T-cell (primary cell): ENCODE data around the gene GRIK4. TPM values are rescaled to one million over a fixed set of nuclear protein-coding genes. Genes with fewer than 3 reads are reported as not detected.
A peak's percentile ranks its signal among the peaks of the same experiment; 100 is the strongest.

Experiments used
- ATAC-seq, 4 experiments: fragments of 200-7000 bp in 3 of 4; fragments of 150-1000 bp in 1 of 4; cut with Tn5 transposase; replicated peaks in 1 of 4; 1 replicate in 3 of 4; 2 replicates in 1 of 4; pipeline ENCODE4 v1.10.0; 2021; ENCODE audit warnings: moderate library complexity in 3 of 4, mild to moderate bottlenecking in 2 of 4, moderate number of reproducible peaks in 1 of 4
- CTCF ChIA-PET, 2 donors: fragments of 300-600 bp; sonication (Branson Sonifier 250); formaldehyde crosslinking; loops; one replicate each; lab custom pipeline; 2022; ENCODE audit warnings: antibody characterized with exemption in 2 of 2; lab: Charles Lee
- POLR2A ChIA-PET, 2 donors: fragments of 300-600 bp; sonication (Branson Sonifier 250); formaldehyde crosslinking; loops; one replicate each; lab custom pipeline; 2022; ENCODE audit warnings: antibody characterized with exemption in 2 of 2; lab: Charles Lee
- DNase-seq, 35 experiments: peaks; one replicate each; pipeline versions ENCODE4 v3.0.0 to v3.0.0-alpha.2; 2013 to 2023
- H3K27ac ChIP-seq: one replicate; pipeline ENCODE4 v1.5.1; 2013; ENCODE audit warnings: low read length
- H3K27me3 ChIP-seq, 2 experiments: replicated peaks in 1 of 2; 1 replicate in 1 of 2; 2 replicates in 1 of 2; pipeline versions ENCODE4 v1.6.1 to v1.7.0; 2013; ENCODE audit warnings: low read length in 1 of 2, mixed read lengths in 1 of 2; ENCODE audit not compliant: control insufficient read depth in 2 of 2, insufficient read depth in 2 of 2; ENCODE audit errors: extremely low read depth in 1 of 2
- H3K36me3 ChIP-seq, 2 donors: 1 replicate in 1 of 2; 2 replicates in 1 of 2; pipeline versions ENCODE4 v1.6.1 to v1.7.0; 2013; ENCODE audit warnings: low read length in 1 of 2; ENCODE audit not compliant: control insufficient read depth in 2 of 2, insufficient read depth in 1 of 2; ENCODE audit errors: extremely low read depth in 1 of 2
- H3K4me1 ChIP-seq, 2 experiments: 1 replicate in 1 of 2; 2 replicates in 1 of 2; pipeline versions ENCODE4 v1.6.1 to v1.7.0; 2013; ENCODE audit warnings: low read length in 2 of 2, mixed read lengths in 1 of 2; ENCODE audit not compliant: insufficient read depth in 2 of 2, control insufficient read depth in 1 of 2; ENCODE audit errors: extremely low read depth in 1 of 2
- H3K4me3 ChIP-seq, 2 donors: 1 replicate in 1 of 2; 2 replicates in 1 of 2; pipeline versions ENCODE4 v1.5.1 to v1.7.0; 2013; ENCODE audit warnings: mild to moderate bottlenecking in 2 of 2, low read length in 1 of 2, moderate library complexity in 1 of 2; ENCODE audit not compliant: control insufficient read depth in 1 of 2; ENCODE audit errors: extremely low read depth in 1 of 2
- H3K9me3 ChIP-seq: 2 replicates; pipeline ENCODE4 v1.7.0; 2013
- H3K27ac Mint-ChIP-seq, 2 donors: one replicate each; pipeline ENCODE4 v1.8.0; 2020 to 2021; ENCODE audit warnings: mild to moderate bottlenecking in 2 of 2, mixed read lengths in 2 of 2
- H3K27me3 Mint-ChIP-seq, 2 donors: one replicate each; pipeline ENCODE4 v1.8.0; 2021 to 2022; ENCODE audit warnings: mixed read lengths in 2 of 2
- H3K36me3 Mint-ChIP-seq: one replicate; pipeline ENCODE4 v1.8.0; 2021; ENCODE audit warnings: mixed read lengths
- H3K4me1 Mint-ChIP-seq, 3 donors: one replicate each; pipeline ENCODE4 v1.8.0; 2020 to 2022; ENCODE audit warnings: mixed read lengths in 3 of 3, mild to moderate bottlenecking in 1 of 3
- H3K4me3 Mint-ChIP-seq, 3 donors: one replicate each; pipeline ENCODE4 v1.8.0; 2020 to 2022; ENCODE audit warnings: mild to moderate bottlenecking in 3 of 3, mixed read lengths in 3 of 3, moderate library complexity in 3 of 3
- H3K9me3 Mint-ChIP-seq, 3 donors: one replicate each; pipeline ENCODE4 v1.8.0; 2020 to 2022; ENCODE audit warnings: mixed read lengths in 3 of 3
- WGBS: methylation state at CpG from one replicate; pipeline ENCODE4 v1.1.5; 2013; ENCODE audit warnings: missing lambda C conversion rate; ENCODE audit not compliant: insufficient coverage; 5-methylcytosine and 5-hydroxymethylcytosine counted together
- total RNA-seq, 35 experiments: library from RNA in 6 of 35; stranded (reverse) in 6 of 35; fragments of 120-200 nt in 1 of 35; gene quantifications; one replicate each; pipeline versions ENCODE4 v1.2.1 to v1.2.4 and lab custom pipeline; 2013 to 2026

The GRIK4 gene
- total RNA-seq, 5 donors from 2014 or later (not counting 1 experiment from before 2014, with no cell fraction given) = 0.09 TPM; not detected in 4

DNA sequence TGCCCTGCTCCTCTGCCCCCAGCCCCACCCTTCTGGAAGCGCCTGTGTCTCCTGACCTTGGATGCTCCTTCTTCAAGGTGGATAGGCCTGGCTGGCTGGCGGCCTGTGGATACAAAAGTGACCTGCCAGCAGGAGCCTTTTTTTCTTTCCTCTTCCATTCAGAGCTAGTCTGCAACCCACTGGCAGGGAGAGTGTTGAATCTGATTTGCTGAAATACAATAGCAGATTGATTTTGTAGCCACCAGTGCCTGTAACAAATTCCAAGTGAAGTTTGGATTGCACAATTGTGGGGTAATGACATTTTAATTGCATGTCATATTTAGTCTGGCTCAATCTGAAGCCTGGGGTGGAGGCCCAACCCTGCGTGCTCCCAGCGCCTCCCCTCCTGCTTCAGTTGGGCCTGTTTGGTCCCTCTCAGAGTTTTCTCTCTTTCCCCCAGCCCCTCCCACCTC is 97.2 kb downstream of the GRIK4 start:
- H3K4me1 ChIP-seq = no peaks in the 10 kb centered on the region
- Mint-ChIP-seq H3K27me3 (peaks cover 11 to 13% of the 10 kb centered on the region in 2 donors), H3K4me3 (no peak overlapping the region), H3K36me3 (no peaks in the 10 kb centered on the region), H3K9me3 (no peaks in the 10 kb centered on the region), H3K27ac (no peak overlapping the region), H3K4me1 (peaks cover 0 to 2% (median 0%) of the 10 kb centered on the region in 3 donors)
- no peaks in the 10 kb centered on the region for H3K9me3 ChIP-seq
- ChIA-PET POLR2A (no interaction called here), CTCF (interaction anchor here in 1 of 2 donors (0.7 kb wide), 1 partner anchor 345 kb away, joined by 5 read pairs; no protein-coding TSS in a partner anchor)
- no peaks in the 10 kb centered on the region for H3K36me3 ChIP-seq
- ATAC-seq = no peak
- H3K27ac ChIP-seq = no peak overlapping the region
- H3K27me3 ChIP-seq = peaks cover 0 to 9% of the 10 kb centered on the region in 2 experiments
- no peak overlapping the region for H3K4me3 ChIP-seq
- no peak for DNase-seq
- no CpG with 5 or more reads among the region's 4 CpGs for WGBS

DNA sequence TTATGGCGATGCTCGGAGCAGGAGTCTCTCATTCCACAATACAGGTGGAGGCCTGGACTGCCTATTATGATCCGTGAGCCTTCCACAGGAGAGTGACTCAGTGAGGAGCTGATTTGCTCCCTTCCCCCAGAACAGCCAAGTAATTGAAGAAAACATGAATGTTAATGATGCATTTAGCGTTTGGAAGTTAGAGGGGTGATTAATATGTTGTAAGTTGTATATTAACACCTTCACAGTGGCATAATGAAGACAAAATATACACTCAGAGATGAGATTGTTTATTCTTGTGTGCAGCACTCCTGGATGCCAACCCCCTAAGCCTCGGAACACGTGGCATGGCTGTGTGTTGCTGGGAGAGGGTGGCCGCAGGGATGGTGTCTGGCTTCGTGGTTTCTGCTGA is 98.6 kb downstream of the GRIK4 start:
- H3K9me3 ChIP-seq = no peaks in the 10 kb centered on the region
- ChIA-PET POLR2A (no interaction called here), CTCF (no interaction called here)
- 86% methylated on average over 6 of the region's 8 CpGs for WGBS
- DNase-seq = no peak
- Mint-ChIP-seq H3K27me3 (peaks cover 17 to 19% of the 10 kb centered on the region in 2 donors), H3K27ac (no peak overlapping the region), H3K9me3 (no peaks in the 10 kb centered on the region), H3K4me3 (no peak overlapping the region), H3K4me1 (peaks cover 0 to 2% (median 0%) of the 10 kb centered on the region in 3 donors), H3K36me3 (no peaks in the 10 kb centered on the region)
- H3K36me3 ChIP-seq = no peaks in the 10 kb centered on the region
- H3K27me3 ChIP-seq = peaks cover 0 to 14% of the 10 kb centered on the region in 2 experiments
- no peak overlapping the region for H3K27ac ChIP-seq
- ATAC-seq = no peak
- H3K4me3 ChIP-seq = no peak overlapping the region
- no peaks in the 10 kb centered on the region for H3K4me1 ChIP-seq

DNA sequence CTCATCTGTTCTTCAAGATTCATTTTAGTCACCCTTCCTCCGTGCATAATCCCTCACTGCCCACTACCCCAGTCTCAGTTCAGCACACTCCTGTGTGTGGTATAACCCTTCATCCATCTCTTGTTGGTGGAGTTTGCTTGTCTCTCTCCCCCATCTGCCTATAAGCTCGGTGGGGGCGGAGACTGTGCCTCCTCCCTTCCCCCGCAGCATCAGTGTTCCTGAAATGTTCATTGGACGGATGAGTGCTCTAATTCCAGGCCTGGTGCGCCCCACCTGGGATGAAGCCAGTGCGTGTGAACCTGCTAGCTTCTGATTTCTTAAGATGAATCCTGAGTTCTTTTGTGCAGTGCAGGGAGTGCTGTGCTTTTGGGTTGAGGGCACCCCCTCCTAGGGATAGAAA is 100.0 kb downstream of the GRIK4 start:
- Mint-ChIP-seq H3K4me3 (no peak overlapping the region), H3K36me3 (no peaks in the 10 kb centered on the region), H3K27me3 (peaks cover 19 to 21% of the 10 kb centered on the region in 2 donors), H3K4me1 (peaks cover 0 to 2% (median 0%) of the 10 kb centered on the region in 3 donors), H3K27ac (no peak overlapping the region), H3K9me3 (no peaks in the 10 kb centered on the region)
- ATAC-seq (no peak), DNase-seq (no peak)
- no peak overlapping the region for H3K27ac ChIP-seq
- WGBS = 83% methylated on average over 3 of the region's 7 CpGs
- H3K36me3 ChIP-seq = no peaks in the 10 kb centered on the region
- no peak overlapping the region for H3K4me3 ChIP-seq
- no peaks in the 10 kb centered on the region for H3K9me3 ChIP-seq
- CTCF ChIA-PET = interaction anchor here in 1 of 2 donors (0.6 kb wide), 1 partner anchor 1273 kb away, joined by 7 read pairs; no protein-coding TSS in a partner anchor
- POLR2A ChIA-PET = no interaction called here
- H3K27me3 ChIP-seq = peaks cover 0 to 19% of the 10 kb centered on the region in 2 experiments
- H3K4me1 ChIP-seq = no peaks in the 10 kb centered on the region

DNA sequence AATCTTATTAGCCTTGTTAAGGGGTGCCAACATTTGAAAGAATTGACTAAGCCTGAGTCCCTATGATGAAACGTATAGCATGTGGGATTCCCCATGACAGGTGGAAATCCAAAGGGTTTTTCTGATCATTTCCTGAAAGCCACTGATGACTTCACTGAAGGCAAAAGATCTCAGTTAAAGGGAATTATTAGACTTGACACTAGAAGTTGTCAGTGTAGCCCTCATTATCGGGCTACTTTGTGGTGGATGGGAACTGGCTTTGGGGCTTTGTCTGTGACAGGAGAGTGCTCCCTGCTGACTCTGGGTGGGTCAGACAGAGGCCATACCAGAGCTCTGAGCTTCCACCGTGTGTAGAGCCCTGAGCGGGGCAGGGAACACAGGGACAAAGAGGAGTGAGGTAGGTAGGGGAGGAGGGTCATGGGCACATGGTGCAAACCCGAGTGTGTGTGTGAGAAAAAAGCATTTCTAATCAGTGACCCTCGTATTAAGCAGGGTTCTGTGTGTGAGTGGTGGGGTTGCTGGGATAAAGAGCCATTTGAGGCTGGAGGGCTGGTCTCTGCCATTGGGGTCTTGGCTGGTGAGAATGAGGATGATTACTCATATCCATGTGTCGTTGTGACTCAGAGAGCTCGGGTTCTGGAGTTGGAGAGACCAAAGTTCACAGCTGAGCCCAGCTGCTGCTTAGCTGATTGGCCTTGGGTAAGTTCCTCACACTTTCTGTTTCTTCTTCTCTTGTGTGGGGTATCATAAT is 101.1 kb downstream of the GRIK4 start:
- peaks cover 0 to 14% of the 10 kb centered on the region in 2 experiments for H3K27me3 ChIP-seq
- ChIA-PET CTCF (no interaction called here), POLR2A (no interaction called here)
- H3K9me3 ChIP-seq = no peaks in the 10 kb centered on the region
- 56% methylated on average over 5 of the region's 8 CpGs for WGBS
- H3K4me3 Mint-ChIP-seq = no peak overlapping the region
- peaks cover 3 to 4% (median 4%) of the 10 kb centered on the region in 3 donors for H3K9me3 Mint-ChIP-seq
- H3K36me3 ChIP-seq = no peaks in the 10 kb centered on the region
- ATAC-seq (peak in 1 of 4 experiments; percentile 15), DNase-seq (no peak)
- no peak overlapping the region for H3K27ac Mint-ChIP-seq
- H3K4me1 Mint-ChIP-seq = peaks cover 0 to 2% (median 0%) of the 10 kb centered on the region in 3 donors
- H3K27me3 Mint-ChIP-seq = peaks cover 14 to 16% of the 10 kb centered on the region in 2 donors
- H3K4me1 ChIP-seq = no peaks in the 10 kb centered on the region
- no peak overlapping the region for H3K4me3 ChIP-seq
- H3K27ac ChIP-seq = no peak overlapping the region
- no peaks in the 10 kb centered on the region for H3K36me3 Mint-ChIP-seq

DNA sequence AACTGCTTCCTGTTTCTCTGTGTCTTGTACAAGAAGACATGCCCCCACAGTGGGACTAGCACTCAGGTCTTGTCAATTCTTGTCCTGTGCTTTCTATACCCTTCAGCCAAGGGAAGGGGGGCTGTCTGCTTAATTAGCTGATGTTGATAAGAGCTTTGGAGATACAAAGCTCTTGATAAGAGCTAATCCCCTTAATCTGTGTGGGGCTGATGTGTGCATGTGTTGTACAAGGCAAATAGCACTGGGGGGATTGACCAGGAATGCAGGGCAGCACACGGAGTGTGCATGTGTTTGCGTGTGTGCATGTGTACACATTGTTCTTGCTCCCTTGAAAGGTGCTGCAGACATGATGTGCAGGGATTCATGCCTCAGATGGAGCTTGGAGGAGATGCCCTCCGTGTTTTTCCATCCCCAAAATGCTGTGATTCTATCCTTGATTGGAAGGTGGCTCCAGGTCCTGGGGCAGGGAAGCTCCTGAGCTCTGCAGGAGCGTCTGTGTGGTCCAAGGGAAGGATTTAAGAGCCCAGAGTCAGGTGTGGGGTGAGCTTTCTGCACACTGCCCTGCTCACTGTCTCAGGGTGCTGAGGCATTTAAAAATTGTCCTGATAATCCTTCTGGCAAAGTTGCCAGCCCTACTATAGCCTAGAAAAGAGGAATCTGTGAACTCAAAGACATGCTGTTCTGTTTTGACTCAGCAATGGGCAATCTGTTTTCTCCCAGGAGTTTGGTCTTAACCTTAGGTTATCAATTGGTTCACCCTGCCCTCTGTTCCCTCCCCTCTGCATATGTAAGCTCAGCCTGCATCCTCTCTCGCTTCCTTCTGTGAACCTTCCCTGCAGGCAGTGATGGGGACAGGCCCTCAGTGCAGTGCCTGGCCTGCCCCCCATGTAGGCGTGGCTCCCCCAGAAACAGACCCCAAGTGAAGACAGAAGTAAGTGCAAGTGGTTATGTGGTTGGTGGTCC is 102.0 kb downstream of the GRIK4 start:
- Mint-ChIP-seq H3K9me3 (peaks cover 8 to 12% (median 9%) of the 10 kb centered on the region in 3 donors), H3K4me1 (peaks cover 0 to 2% (median 0%) of the 10 kb centered on the region in 3 donors), H3K27ac (no peak overlapping the region), H3K4me3 (no peak overlapping the region), H3K36me3 (no peaks in the 10 kb centered on the region), H3K27me3 (peaks cover 14 to 15% of the 10 kb centered on the region in 2 donors)
- Histone ChIP-seq H3K27ac (no peak overlapping the region), H3K4me1 (no peaks in the 10 kb centered on the region), H3K36me3 (no peaks in the 10 kb centered on the region), H3K9me3 (no peaks in the 10 kb centered on the region), H3K4me3 (no peak overlapping the region), H3K27me3 (peaks cover 0 to 14% of the 10 kb centered on the region in 2 experiments)
- no peak for ATAC-seq
- POLR2A ChIA-PET = no interaction called here
- CTCF ChIA-PET = no interaction called here
- no peak for DNase-seq
- 100% methylated on average over 2 of the region's 6 CpGs for WGBS

DNA sequence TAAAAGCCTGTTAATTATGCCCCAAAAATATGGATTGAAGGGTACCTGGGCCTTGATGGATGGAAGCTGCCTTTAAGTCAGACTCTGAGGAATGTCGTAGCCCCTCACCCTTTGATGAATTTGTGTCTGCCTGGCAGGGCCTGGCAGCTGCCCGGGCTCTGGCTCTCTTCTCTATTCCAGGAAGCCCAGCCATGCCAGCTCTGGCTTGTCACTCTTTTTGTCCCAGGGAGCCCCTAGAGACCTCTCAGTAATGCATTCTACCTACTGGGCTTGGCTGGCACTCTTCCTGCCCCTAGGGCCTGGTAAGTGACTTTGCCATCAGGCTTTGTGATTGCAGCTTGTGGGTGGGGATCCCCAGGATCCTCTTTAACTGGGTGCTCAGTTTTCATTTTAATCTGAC is 103.8 kb downstream of the GRIK4 start:
- ATAC-seq = no peak

More for the DNA sequence above, 103.8 kb downstream of the GRIK4 start:
- no peak for DNase-seq
- Mint-ChIP-seq H3K27me3 (peaks cover 14 to 15% of the 10 kb centered on the region in 2 donors), H3K4me1 (peaks cover 0 to 2% (median 0%) of the 10 kb centered on the region in 3 donors), H3K9me3 (peaks cover 9 to 22% (median 15%) of the 10 kb centered on the region in 3 donors), H3K27ac (no peak overlapping the region), H3K36me3 (no peaks in the 10 kb centered on the region), H3K4me3 (no peak overlapping the region)
- Histone ChIP-seq H3K36me3 (no peaks in the 10 kb centered on the region), H3K27ac (no peak overlapping the region), H3K4me3 (no peak overlapping the region), H3K9me3 (no peaks in the 10 kb centered on the region), H3K4me1 (no peaks in the 10 kb centered on the region), H3K27me3 (peaks cover 0 to 14% of the 10 kb centered on the region in 2 experiments)
- CTCF ChIA-PET = no interaction called here
- 96% methylated on average over 2 of the region's 2 CpGs for WGBS
- POLR2A ChIA-PET = no interaction called here
